ENCODE results near the gene PDE4D.

- TF ChIP-seq EZH2phosphoT487 (IDR thresholded peaks at IDR 0.05; ENCODE audit: insufficient read depth, low read depth) = no peak
- TF ChIP-seq EZH2 (IDR thresholded peaks at IDR 0.05; ENCODE audit: insufficient read depth, poor library complexity, severe bottlenecking) = no peak
Observed at GRCh38 chr5:59496524-59497134, 396.9 kb downstream of the PDE4D start.

Data from GM23248 (cell line).